ENCODE data around the gene FLRT2.

Gene FLRT2

GRCh38 chr14:85599939-85600338 is 70.0 kb downstream of the FLRT2 start:
- Histone ChIP-seq H3K4me3 (ENCODE audit: low read length) (no peak overlapping the region), H3K9me3 (ENCODE audit: low read length) (no peaks in the 10 kb centered on the region), H3K36me3 (ENCODE audit: insufficient read depth, low read length) (no peaks in the 10 kb centered on the region), H2AFZ (ENCODE audit: low read depth, low read length) (no peak overlapping the region), H3K27me3 (ENCODE audit: insufficient read depth, low read length) (no peaks in the 10 kb centered on the region), H3K4me1 (ENCODE audit: insufficient read depth, low read length) (no peaks in the 10 kb centered on the region)

GRCh38 chr14:85601246-85601645 is 71.3 kb downstream of the FLRT2 start:
- no peaks in the 10 kb centered on the region for H3K4me1 ChIP-seq (ENCODE audit: insufficient read depth, low read length)

GRCh38 chr14:85601690-85602089 is 71.7 kb downstream of the FLRT2 start:
- Histone ChIP-seq H3K36me3 (ENCODE audit: insufficient read depth, low read length) (no peaks in the 10 kb centered on the region), H3K9me3 (ENCODE audit: low read length) (no peaks in the 10 kb centered on the region), H3K4me1 (ENCODE audit: insufficient read depth, low read length) (no peaks in the 10 kb centered on the region), H3K4me3 (ENCODE audit: low read length) (no peak overlapping the region), H2AFZ (ENCODE audit: low read depth, low read length) (no peak overlapping the region), H3K27me3 (ENCODE audit: insufficient read depth, low read length) (no peaks in the 10 kb centered on the region)

More at GRCh38 chr14:85601246-85601645, 71.3 kb downstream of the FLRT2 start:
- Histone ChIP-seq H3K27me3 (ENCODE audit: insufficient read depth, low read length) (no peaks in the 10 kb centered on the region), H3K36me3 (ENCODE audit: insufficient read depth, low read length) (no peaks in the 10 kb centered on the region), H3K4me3 (ENCODE audit: low read length) (no peak overlapping the region), H3K9me3 (ENCODE audit: low read length) (no peaks in the 10 kb centered on the region), H2AFZ (ENCODE audit: low read depth, low read length) (no peak overlapping the region)

GRCh38 chr14:85602345-85602744 is 72.4 kb downstream of the FLRT2 start:
- H3K4me1 ChIP-seq (ENCODE audit: insufficient read depth, low read length) = no peaks in the 10 kb centered on the region
- no peak overlapping the region for H3K4me3 ChIP-seq (ENCODE audit: low read length)
- no peak overlapping the region for H2AFZ ChIP-seq (ENCODE audit: low read depth, low read length)
- H3K9me3 ChIP-seq (ENCODE audit: low read length) = no peaks in the 10 kb centered on the region
- no peaks in the 10 kb centered on the region for H3K36me3 ChIP-seq (ENCODE audit: insufficient read depth, low read length)
- no peaks in the 10 kb centered on the region for H3K27me3 ChIP-seq (ENCODE audit: insufficient read depth, low read length)

DNA sequence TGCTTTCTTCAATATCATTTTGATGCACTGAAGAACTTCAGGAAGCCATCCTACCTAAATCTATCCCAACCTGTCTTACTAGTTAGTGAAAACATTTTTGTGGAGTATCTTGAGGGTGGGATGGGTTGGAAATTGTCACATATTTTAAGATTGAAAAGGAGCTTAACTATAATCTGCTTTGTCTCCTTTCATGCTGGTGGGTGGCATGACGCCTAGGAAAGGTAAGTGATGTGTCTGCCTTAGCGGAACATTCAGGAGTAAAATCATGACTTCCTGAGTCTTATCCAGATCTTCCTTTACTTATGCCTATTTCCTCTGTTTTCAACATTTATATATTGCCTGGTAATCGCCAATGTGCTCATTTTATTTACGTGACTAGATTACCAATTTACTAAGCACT is 74.1 kb downstream of the FLRT2 start:
- H2AFZ ChIP-seq (ENCODE audit: low read depth, low read length) = no peak overlapping the region
- no peaks in the 10 kb centered on the region for H3K36me3 ChIP-seq (ENCODE audit: insufficient read depth, low read length)
- H3K9me3 ChIP-seq (ENCODE audit: low read length) = no peaks in the 10 kb centered on the region
- no peaks in the 10 kb centered on the region for H3K27me3 ChIP-seq (ENCODE audit: insufficient read depth, low read length)
- no peaks in the 10 kb centered on the region for H3K4me1 ChIP-seq (ENCODE audit: insufficient read depth, low read length)
- no peak overlapping the region for H3K4me3 ChIP-seq (ENCODE audit: low read length)

GRCh38 chr14:85604714-85605113 is 74.8 kb downstream of the FLRT2 start:
- Histone ChIP-seq H3K36me3 (ENCODE audit: insufficient read depth, low read length) (no peaks in the 10 kb centered on the region), H2AFZ (ENCODE audit: low read depth, low read length) (no peak overlapping the region), H3K4me1 (ENCODE audit: insufficient read depth, low read length) (no peaks in the 10 kb centered on the region), H3K27me3 (ENCODE audit: insufficient read depth, low read length) (no peaks in the 10 kb centered on the region), H3K4me3 (ENCODE audit: low read length) (no peak overlapping the region), H3K9me3 (ENCODE audit: low read length) (no peaks in the 10 kb centered on the region)

DNA sequence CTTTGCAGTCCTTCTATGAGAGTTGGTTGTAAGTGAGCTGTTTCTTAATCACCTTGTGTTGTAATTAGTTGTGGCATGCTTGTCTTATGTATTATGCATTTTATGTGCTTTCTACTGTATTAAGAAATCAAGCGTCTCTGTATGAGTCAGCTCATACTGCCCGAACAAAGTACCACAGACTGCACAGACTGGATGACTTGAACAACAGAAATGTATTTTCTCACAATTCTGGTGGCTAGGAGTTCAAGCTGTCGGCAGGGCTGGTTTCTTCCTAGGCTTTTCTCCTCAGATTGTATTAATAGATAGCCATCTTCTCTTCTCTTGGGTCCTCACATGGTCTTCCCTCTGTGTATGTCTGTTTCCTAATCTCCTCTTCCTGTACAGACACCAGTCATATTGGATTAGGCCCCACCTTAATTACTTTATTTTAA is 77.7 kb downstream of the FLRT2 start:
- Histone ChIP-seq H2AFZ (ENCODE audit: low read depth, low read length) (no peak overlapping the region), H3K27me3 (ENCODE audit: insufficient read depth, low read length) (no peaks in the 10 kb centered on the region), H3K9me3 (ENCODE audit: low read length) (no peaks in the 10 kb centered on the region), H3K36me3 (ENCODE audit: insufficient read depth, low read length) (no peaks in the 10 kb centered on the region), H3K4me1 (ENCODE audit: insufficient read depth, low read length) (no peaks in the 10 kb centered on the region), H3K4me3 (ENCODE audit: low read length) (no peak overlapping the region)

- H3K4me1 ChIP-seq (ENCODE audit: insufficient read depth, low read length) = no peaks in the 10 kb centered on the region
- H3K4me3 ChIP-seq (ENCODE audit: low read length) = no peak overlapping the region
- no peak overlapping the region for H2AFZ ChIP-seq (ENCODE audit: low read depth, low read length)
- H3K27me3 ChIP-seq (ENCODE audit: insufficient read depth, low read length) = no peaks in the 10 kb centered on the region
- H3K9me3 ChIP-seq (ENCODE audit: low read length) = no peaks in the 10 kb centered on the region
- no peaks in the 10 kb centered on the region for H3K36me3 ChIP-seq (ENCODE audit: insufficient read depth, low read length)
Observed at GRCh38 chr14:85613496-85613895, 83.6 kb downstream of the FLRT2 start.

- no peaks in the 10 kb centered on the region for H3K27me3 ChIP-seq (ENCODE audit: insufficient read depth, low read length)
- no peaks in the 10 kb centered on the region for H3K36me3 ChIP-seq (ENCODE audit: insufficient read depth, low read length)
- H3K4me1 ChIP-seq (ENCODE audit: insufficient read depth, low read length) = no peaks in the 10 kb centered on the region
- H3K9me3 ChIP-seq (ENCODE audit: low read length) = no peaks in the 10 kb centered on the region
- no peak overlapping the region for H3K4me3 ChIP-seq (ENCODE audit: low read length)
- no peak overlapping the region for H2AFZ ChIP-seq (ENCODE audit: low read depth, low read length)
Observed at GRCh38 chr14:85616386-85616885, 86.5 kb downstream of the FLRT2 start.

GRCh38 chr14:85616886-85617285 is 86.9 kb downstream of the FLRT2 start:
- Histone ChIP-seq H2AFZ (ENCODE audit: low read depth, low read length) (no peak overlapping the region), H3K9me3 (ENCODE audit: low read length) (no peaks in the 10 kb centered on the region), H3K4me1 (ENCODE audit: insufficient read depth, low read length) (no peaks in the 10 kb centered on the region), H3K36me3 (ENCODE audit: insufficient read depth, low read length) (no peaks in the 10 kb centered on the region), H3K4me3 (ENCODE audit: low read length) (no peak overlapping the region), H3K27me3 (ENCODE audit: insufficient read depth, low read length) (no peaks in the 10 kb centered on the region)

DNA sequence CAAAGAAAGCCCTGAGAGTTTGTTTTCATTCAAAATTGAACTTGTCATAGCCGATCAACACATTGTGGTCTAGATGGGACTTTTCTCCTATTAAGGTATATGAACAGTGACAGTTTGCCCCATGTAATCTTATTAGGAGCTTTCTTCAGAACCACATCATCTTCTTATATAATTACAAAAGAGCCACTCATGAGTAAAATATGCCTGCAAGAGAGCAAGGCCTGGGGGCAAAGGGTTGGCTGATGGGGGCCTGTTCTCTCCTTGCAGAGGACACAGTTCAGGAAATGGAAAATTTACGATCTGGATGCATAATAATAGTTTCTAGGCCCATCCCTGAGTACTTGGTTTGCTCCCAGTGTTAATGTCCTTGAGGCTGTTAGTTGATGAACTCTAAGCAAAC is 87.8 kb downstream of the FLRT2 start:
- Histone ChIP-seq H3K9me3 (ENCODE audit: low read length) (no peaks in the 10 kb centered on the region), H3K4me1 (ENCODE audit: insufficient read depth, low read length) (no peaks in the 10 kb centered on the region), H3K4me3 (ENCODE audit: low read length) (no peak overlapping the region), H2AFZ (ENCODE audit: low read depth, low read length) (no peak overlapping the region), H3K36me3 (ENCODE audit: insufficient read depth, low read length) (no peaks in the 10 kb centered on the region), H3K27me3 (ENCODE audit: insufficient read depth, low read length) (no peaks in the 10 kb centered on the region)

DNA sequence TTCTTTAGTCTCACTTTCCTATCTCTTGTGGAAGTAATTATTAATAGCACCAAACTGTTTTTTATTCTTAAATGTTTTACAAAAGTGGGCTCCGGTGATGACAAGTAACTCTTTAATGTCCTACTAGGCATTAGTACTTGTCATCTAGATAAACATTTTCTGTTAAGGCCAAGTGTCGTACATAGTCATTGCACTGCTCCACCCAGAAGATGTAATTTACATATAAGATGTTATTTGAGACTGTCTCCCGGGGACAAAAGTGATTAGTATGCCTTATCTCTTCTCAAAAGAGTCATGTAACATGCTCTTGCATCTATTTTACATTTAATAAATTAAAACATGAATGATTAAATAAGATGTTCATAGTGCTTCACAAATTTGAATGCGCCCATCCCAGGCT is 88.4 kb downstream of the FLRT2 start:
- Histone ChIP-seq H2AFZ (ENCODE audit: low read depth, low read length) (no peak overlapping the region), H3K36me3 (ENCODE audit: insufficient read depth, low read length) (no peaks in the 10 kb centered on the region), H3K9me3 (ENCODE audit: low read length) (no peaks in the 10 kb centered on the region), H3K4me3 (ENCODE audit: low read length) (no peak overlapping the region), H3K4me1 (ENCODE audit: insufficient read depth, low read length) (no peaks in the 10 kb centered on the region), H3K27me3 (ENCODE audit: insufficient read depth, low read length) (no peaks in the 10 kb centered on the region)

DNA sequence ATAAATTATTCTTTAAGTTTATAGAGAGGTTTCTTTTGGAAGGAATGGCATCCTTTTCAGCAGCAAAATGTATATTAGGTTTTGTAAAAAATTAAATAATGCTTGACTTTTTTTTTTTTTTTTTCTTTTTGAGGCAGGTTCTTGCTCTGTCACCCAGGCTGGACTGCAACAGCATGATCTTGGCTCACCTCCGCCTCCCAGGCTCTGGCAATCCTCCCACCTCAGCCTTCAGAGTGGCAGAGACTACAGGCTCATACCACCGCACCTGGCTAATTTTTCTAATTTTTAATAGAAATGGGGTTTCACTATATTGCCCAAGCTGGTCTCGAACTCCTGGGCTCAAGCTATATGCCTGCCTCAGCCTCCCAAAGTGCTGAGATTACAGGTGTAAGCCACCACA is 89.0 kb downstream of the FLRT2 start:
- H2AFZ ChIP-seq (ENCODE audit: low read depth, low read length) = no peak overlapping the region
- H3K4me3 ChIP-seq (ENCODE audit: low read length) = no peak overlapping the region
- no peaks in the 10 kb centered on the region for H3K36me3 ChIP-seq (ENCODE audit: insufficient read depth, low read length)
- no peaks in the 10 kb centered on the region for H3K4me1 ChIP-seq (ENCODE audit: insufficient read depth, low read length)
- no peaks in the 10 kb centered on the region for H3K9me3 ChIP-seq (ENCODE audit: low read length)
- H3K27me3 ChIP-seq (ENCODE audit: insufficient read depth, low read length) = no peaks in the 10 kb centered on the region

DNA sequence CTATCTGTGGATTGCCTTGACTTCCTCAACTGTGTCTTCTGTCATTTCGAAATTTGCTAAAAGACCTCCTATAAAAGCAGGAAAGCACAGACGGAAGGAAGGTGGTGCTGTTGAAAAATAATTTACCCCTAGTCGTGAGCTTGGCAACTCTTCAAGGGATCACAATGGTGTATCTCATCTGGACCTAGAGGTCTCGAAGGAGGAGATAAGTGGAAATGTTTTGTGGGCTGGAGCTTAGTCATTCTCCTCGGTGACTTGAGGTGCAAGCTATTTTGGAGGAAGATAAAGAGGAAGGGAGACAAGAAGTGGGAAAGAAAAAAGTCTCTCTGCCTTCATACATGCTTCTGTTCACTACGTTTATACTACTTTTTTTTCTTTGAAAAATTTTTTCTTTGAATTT is 89.9 kb downstream of the FLRT2 start:
- no peaks in the 10 kb centered on the region for H3K9me3 ChIP-seq (ENCODE audit: low read length)
- H3K4me1 ChIP-seq (ENCODE audit: insufficient read depth, low read length) = no peaks in the 10 kb centered on the region
- no peak overlapping the region for H2AFZ ChIP-seq (ENCODE audit: low read depth, low read length)
- H3K27me3 ChIP-seq (ENCODE audit: insufficient read depth, low read length) = no peaks in the 10 kb centered on the region
- H3K4me3 ChIP-seq (ENCODE audit: low read length) = no peak overlapping the region
- no peaks in the 10 kb centered on the region for H3K36me3 ChIP-seq (ENCODE audit: insufficient read depth, low read length)

Measured in neuron (in vitro differentiated cells).